MG63 (cell line): ENCODE results near the gene CENPP. TPM values are rescaled to one million over a fixed set of nuclear protein-coding genes. Genes with fewer than 3 reads are reported as not detected.

Experiments used
- DNase-seq: peaks from one replicate; pipeline ENCODE4 v3.0.0-alpha.2; 2020
- H3K27me3 ChIP-seq: fragments of 250-450 bp; sonication (Bioruptor Pico); 2 replicates; pipeline ENCODE4 v1.5.1; 2020; ENCODE audit warnings: mild to moderate bottlenecking, moderate library complexity
- H3K36me3 ChIP-seq: fragments of 250-450 bp; sonication (Bioruptor Pico); 2 replicates; pipeline ENCODE4 v1.5.1; 2020; ENCODE audit warnings: mild to moderate bottlenecking, moderate library complexity
- H3K4me3 ChIP-seq: fragments of 250-450 bp; sonication (Bioruptor Pico); 2 replicates; pipeline ENCODE4 v1.5.1; 2020; ENCODE audit warnings: mild to moderate bottlenecking, moderate library complexity
- H3K9me3 ChIP-seq: fragments of 250-450 bp; sonication (Bioruptor Pico); 2 replicates; pipeline ENCODE4 v1.5.1; 2020; ENCODE audit warnings: mild to moderate bottlenecking, moderate library complexity
- total RNA-seq: library from RNA; depleted of rRNA; stranded (reverse); fragments of >200 nt; shearing (Covaris generic); gene quantifications from 2 replicates; pipeline ENCODE4 v1.2.3, GENCODE V29; 2014; ENCODE audit warnings: low replicate concordance

Gene CENPP
- total RNA-seq, 1 experiment from 2014 or later: 16.2 TPM

- Histone ChIP-seq H3K36me3 (peaks cover 80% of the 10 kb centered on the region), H3K9me3 (no peaks in the 10 kb centered on the region), H3K4me3 (no peak overlapping the region), H3K27me3 (no peaks in the 10 kb centered on the region)
- no peak for DNase-seq
These were observed 26.6 kb upstream of the CENPP start for GRCh38 chr9:92299116-92299515.

- no peak for DNase-seq
- H3K9me3 ChIP-seq: no peaks in the 10 kb centered on the region
- H3K36me3 ChIP-seq: peaks cover 88% of the 10 kb centered on the region
- H3K4me3 ChIP-seq: no peak overlapping the region
- H3K27me3 ChIP-seq: no peaks in the 10 kb centered on the region
These were observed 24.8 kb upstream of the CENPP start for GRCh38 chr9:92300936-92301335.

GRCh38 chr9:92308893-92309292 lies 16.9 kb upstream of the CENPP start:
- no peaks in the 10 kb centered on the region for H3K27me3 ChIP-seq
- H3K36me3 ChIP-seq: peaks cover 81% of the 10 kb centered on the region

GRCh38 chr9:92310562-92310961 lies 15.2 kb upstream of the CENPP start:
- Histone ChIP-seq H3K36me3 (peaks cover 79% of the 10 kb centered on the region), H3K4me3 (no peak overlapping the region), H3K9me3 (no peaks in the 10 kb centered on the region), H3K27me3 (no peaks in the 10 kb centered on the region)
- DNase-seq: no peak

More at GRCh38 chr9:92308893-92309292, 16.9 kb upstream of the CENPP start:
- H3K4me3 ChIP-seq: no peak overlapping the region
- no peak for DNase-seq
- H3K9me3 ChIP-seq: no peaks in the 10 kb centered on the region

GRCh38 chr9:92312887-92313623 lies 12.7 kb upstream of the CENPP start:
- H3K36me3 ChIP-seq: peaks cover 74% of the 10 kb centered on the region
- H3K9me3 ChIP-seq: no peaks in the 10 kb centered on the region
- no peak for DNase-seq
- H3K27me3 ChIP-seq: no peaks in the 10 kb centered on the region
- no peak overlapping the region for H3K4me3 ChIP-seq

GRCh38 chr9:92313624-92314012 lies 12.1 kb upstream of the CENPP start:
- Histone ChIP-seq H3K9me3 (no peaks in the 10 kb centered on the region), H3K36me3 (peaks cover 74% of the 10 kb centered on the region), H3K27me3 (no peaks in the 10 kb centered on the region), H3K4me3 (no peak overlapping the region)
- DNase-seq: no peak

- Histone ChIP-seq H3K9me3 (no peaks in the 10 kb centered on the region), H3K36me3 (peaks cover 71% of the 10 kb centered on the region), H3K4me3 (no peak overlapping the region)
These were observed 10.3 kb upstream of the CENPP start for GRCh38 chr9:92315456-92315855.

GRCh38 chr9:92324431-92324830 lies 1.3 kb upstream of the CENPP start:
- DNase-seq: no peak

More at GRCh38 chr9:92315456-92315855, 10.3 kb upstream of the CENPP start:
- no peaks in the 10 kb centered on the region for H3K27me3 ChIP-seq
- no peak for DNase-seq

GRCh38 chr9:92324889-92325268 lies 874 bp upstream of the CENPP start:
- peaks cover 39% of the 10 kb centered on the region for H3K36me3 ChIP-seq
- H3K27me3 ChIP-seq: no peaks in the 10 kb centered on the region
- peak overlapping the region; percentile 98 for H3K4me3 ChIP-seq
- H3K9me3 ChIP-seq: no peaks in the 10 kb centered on the region
- no peak for DNase-seq

More at GRCh38 chr9:92324431-92324830, 1.3 kb upstream of the CENPP start:
- Histone ChIP-seq H3K4me3 (peak overlapping the region; percentile 98), H3K9me3 (no peaks in the 10 kb centered on the region), H3K36me3 (peaks cover 42% of the 10 kb centered on the region), H3K27me3 (no peaks in the 10 kb centered on the region)

GRCh38 chr9:92325991-92326500 lies 293 bp downstream of the CENPP start:
- Histone ChIP-seq H3K9me3 (no peaks in the 10 kb centered on the region), H3K36me3 (peaks cover 29% of the 10 kb centered on the region), H3K4me3 (peak overlapping the region; percentile 98), H3K27me3 (no peaks in the 10 kb centered on the region)
- no peak for DNase-seq

GRCh38 chr9:92327283-92327850 lies 1.6 kb downstream of the CENPP start:
- no peaks in the 10 kb centered on the region for H3K9me3 ChIP-seq
- no peak for DNase-seq
- H3K36me3 ChIP-seq: peaks cover 21% of the 10 kb centered on the region
- no peaks in the 10 kb centered on the region for H3K27me3 ChIP-seq
- no peak overlapping the region for H3K4me3 ChIP-seq

GRCh38 chr9:92328225-92328624 lies 2.5 kb downstream of the CENPP start:
- H3K4me3 ChIP-seq: no peak overlapping the region
- H3K36me3 ChIP-seq: peaks cover 13% of the 10 kb centered on the region
- H3K9me3 ChIP-seq: no peaks in the 10 kb centered on the region
- H3K27me3 ChIP-seq: no peaks in the 10 kb centered on the region
- DNase-seq: peak; percentile 17

- H3K27me3 ChIP-seq: no peaks in the 10 kb centered on the region
- H3K36me3 ChIP-seq: peaks cover 23% of the 10 kb centered on the region
- no peak overlapping the region for H3K4me3 ChIP-seq
- no peaks in the 10 kb centered on the region for H3K9me3 ChIP-seq
- DNase-seq: no peak
These were observed 7.0 kb downstream of the CENPP start for GRCh38 chr9:92332577-92333281.

- H3K27me3 ChIP-seq: no peaks in the 10 kb centered on the region
- peaks cover 26% of the 10 kb centered on the region for H3K36me3 ChIP-seq
- no peaks in the 10 kb centered on the region for H3K9me3 ChIP-seq
- H3K4me3 ChIP-seq: no peak overlapping the region
- no peak for DNase-seq
These were observed 7.5 kb downstream of the CENPP start for GRCh38 chr9:92333282-92333634.

- Histone ChIP-seq H3K36me3 (peaks cover 37% of the 10 kb centered on the region), H3K9me3 (no peaks in the 10 kb centered on the region), H3K4me3 (no peak overlapping the region), H3K27me3 (no peaks in the 10 kb centered on the region)
- DNase-seq: no peak
These were observed 15.8 kb downstream of the CENPP start for GRCh38 chr9:92341578-92341977.

GRCh38 chr9:92342825-92343488 lies 17.2 kb downstream of the CENPP start:
- H3K27me3 ChIP-seq: no peaks in the 10 kb centered on the region
- H3K36me3 ChIP-seq: peaks cover 31% of the 10 kb centered on the region
- DNase-seq: no peak
- H3K4me3 ChIP-seq: no peak overlapping the region
- H3K9me3 ChIP-seq: no peaks in the 10 kb centered on the region

GRCh38 chr9:92345582-92345981 lies 19.8 kb downstream of the CENPP start:
- no peak for DNase-seq
- no peaks in the 10 kb centered on the region for H3K27me3 ChIP-seq

More at GRCh38 chr9:92345582-92345981, 19.8 kb downstream of the CENPP start:
- no peaks in the 10 kb centered on the region; the same call in 1 of the 2 replicates for H3K9me3 ChIP-seq
- H3K36me3 ChIP-seq: peaks cover 19% of the 10 kb centered on the region
- no peak overlapping the region for H3K4me3 ChIP-seq
